DOHH2 (cell line): ENCODE measurements around the gene ZBTB16.

Experiments
- H3F3A ChIP-seq: fragments of 200-600 bp; sonication (generic), shearing (Covaris generic); 2 replicates; pipeline ENCODE4 v1.6.0; 2016; ENCODE audit warnings: antibody characterized with exemption, mild to moderate bottlenecking; ENCODE audit not compliant: control insufficient read depth, insufficient read depth
- H3K27ac ChIP-seq: fragments of 200-600 bp; sonication (generic); 2 replicates; pipeline ENCODE4 v1.5.1; 2014; ENCODE audit warnings: low read depth, mild to moderate bottlenecking, low read length, moderate library complexity
- H3K27me3 ChIP-seq: fragments of 200-600 bp; sonication (generic); 2 replicates; pipeline ENCODE4 v1.6.1; 2014; ENCODE audit warnings: mild to moderate bottlenecking, low read length, mixed read lengths; ENCODE audit not compliant: control insufficient read depth
- H3K36me3 ChIP-seq: fragments of 200-600 bp; sonication (generic); 2 replicates; pipeline ENCODE4 v1.6.1; 2014; ENCODE audit warnings: mild to moderate bottlenecking, low read length, moderate library complexity, mixed read lengths; ENCODE audit not compliant: control insufficient read depth
- H3K4me1 ChIP-seq: fragments of 200-600 bp; sonication (generic); 2 replicates; pipeline ENCODE4 v1.6.1; 2014; ENCODE audit warnings: mild to moderate bottlenecking, low read length, mixed read lengths; ENCODE audit not compliant: control insufficient read depth
- H3K4me2 ChIP-seq: fragments of 200-600 bp; sonication (generic); 2 replicates; pipeline ENCODE4 v1.6.0; 2014; ENCODE audit warnings: mild to moderate bottlenecking, low read length, moderate library complexity
- H3K4me3 ChIP-seq: fragments of 200-600 bp; sonication (generic); 2 replicates; pipeline ENCODE4 v1.5.1; 2014; ENCODE audit warnings: mild to moderate bottlenecking, low read length, mixed read lengths
- H3K79me2 ChIP-seq: fragments of 200-600 bp; sonication (generic); 2 replicates; pipeline ENCODE4 v1.6.1; 2014; ENCODE audit warnings: mild to moderate bottlenecking, low read length, mixed read lengths; ENCODE audit not compliant: control insufficient read depth
- H3K9me2 ChIP-seq: fragments of 200-600 bp; sonication (generic); replicated peaks from 2 replicates; pipeline ENCODE4 v1.6.1; 2014; ENCODE audit warnings: mild to moderate bottlenecking, low read length, mixed read lengths; ENCODE audit not compliant: control insufficient read depth
- H3K9me3 ChIP-seq: fragments of 200-600 bp; sonication (generic); 2 replicates; pipeline ENCODE4 v1.6.1; 2014; ENCODE audit warnings: antibody characterized with exemption, low read length, mixed read lengths; ENCODE audit not compliant: control insufficient read depth, insufficient read depth
- H4K20me1 ChIP-seq: fragments of 200-600 bp; sonication (generic); 2 replicates; pipeline ENCODE4 v1.6.0; 2014; ENCODE audit warnings: low read depth, mild to moderate bottlenecking, antibody characterized with exemption, low read length, moderate library complexity; ENCODE audit not compliant: control insufficient read depth, insufficient read depth
- CTCF ChIP-seq: fragments of 200-600 bp; sonication (generic); IDR thresholded peaks from one replicate; pipeline ENCODE4 v1.5.1; 2014; ENCODE audit warnings: antibody characterized with exemption, mild to moderate bottlenecking, low read depth, low read length; ENCODE audit not compliant: poor library complexity, severe bottlenecking
- EZH2phosphoT487 ChIP-seq: fragments of 200-600 bp; sonication (generic); IDR thresholded peaks from 2 replicates; pipeline ENCODE4 v1.6.1; 2017; ENCODE audit warnings: borderline replicate concordance, mild to moderate bottlenecking, antibody characterized with exemption, low read length, moderate library complexity, mixed read lengths

Gene ZBTB16

DNA sequence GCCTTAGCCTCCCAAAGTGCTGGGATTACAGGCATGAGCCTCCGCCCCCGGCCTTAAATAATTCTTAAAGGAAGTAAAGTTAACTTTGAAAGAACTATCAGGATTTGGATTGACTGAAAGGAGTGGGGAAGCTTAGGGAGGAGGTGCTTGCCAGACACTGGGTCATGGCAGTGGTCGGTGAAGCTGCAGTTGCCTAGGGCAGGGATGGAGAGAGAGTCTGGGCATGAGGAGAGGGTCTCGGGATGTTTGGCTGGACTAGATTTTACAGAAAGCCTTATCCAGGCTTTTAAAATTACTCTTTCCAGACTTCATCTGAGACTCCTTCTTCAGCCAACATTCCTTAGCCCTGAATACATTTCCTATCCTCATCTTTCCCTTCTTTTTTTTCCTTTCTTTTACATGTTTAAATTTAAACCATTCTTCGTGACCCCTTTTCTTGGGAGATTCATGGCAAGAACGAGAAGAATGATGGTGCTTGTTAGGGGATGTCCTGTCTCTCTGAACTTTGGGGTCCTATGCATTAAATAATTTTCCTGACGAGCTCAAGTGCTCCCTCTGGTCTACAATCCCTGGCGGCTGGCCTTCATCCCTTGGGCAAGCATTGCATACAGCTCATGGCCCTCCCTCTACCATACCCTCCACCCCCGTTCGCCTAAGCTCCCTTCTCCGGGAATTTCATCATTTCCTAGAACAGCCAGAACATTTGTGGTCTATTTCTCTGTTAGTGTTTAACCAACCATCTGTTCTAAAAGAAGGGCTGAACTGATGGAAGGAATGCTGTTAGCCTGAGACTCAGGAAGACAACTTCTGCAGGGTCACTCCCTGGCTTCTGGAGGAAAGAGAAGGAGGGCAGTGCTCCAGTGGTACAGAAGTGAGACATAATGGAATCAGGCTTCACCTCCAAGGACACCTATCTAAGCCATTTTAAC lies 236.4 kb downstream of the ZBTB16 start, which contains the start of gene NNMT:
Gene NNMT, plus strand, starts transcription at position 724 of the 929 bp plus-strand sequence. Its CDS starts 158 bp downstream, at position 882.
- Histone ChIP-seq H3K4me3 (no peak within 1 kb of the TSS), H3K4me1 (no peaks in the 10 kb centered on the region), H3K27me3 (peaks cover 4% of the 10 kb centered on the region), H3F3A (no peaks in the 10 kb centered on the region), H3K9me2 (no peaks in the 10 kb centered on the region), H3K9me3 (no peaks in the 10 kb centered on the region), H3K27ac (no peak within 1 kb of the TSS), H3K36me3 (no peaks in the 10 kb centered on the region), H3K4me2 (no peak within 1 kb of the TSS), H4K20me1 (no peaks in the 10 kb centered on the region), H3K79me2 (no peaks in the 10 kb centered on the region)
- TF ChIP-seq CTCF (no peak), EZH2phosphoT487 (no peak)

DNA sequence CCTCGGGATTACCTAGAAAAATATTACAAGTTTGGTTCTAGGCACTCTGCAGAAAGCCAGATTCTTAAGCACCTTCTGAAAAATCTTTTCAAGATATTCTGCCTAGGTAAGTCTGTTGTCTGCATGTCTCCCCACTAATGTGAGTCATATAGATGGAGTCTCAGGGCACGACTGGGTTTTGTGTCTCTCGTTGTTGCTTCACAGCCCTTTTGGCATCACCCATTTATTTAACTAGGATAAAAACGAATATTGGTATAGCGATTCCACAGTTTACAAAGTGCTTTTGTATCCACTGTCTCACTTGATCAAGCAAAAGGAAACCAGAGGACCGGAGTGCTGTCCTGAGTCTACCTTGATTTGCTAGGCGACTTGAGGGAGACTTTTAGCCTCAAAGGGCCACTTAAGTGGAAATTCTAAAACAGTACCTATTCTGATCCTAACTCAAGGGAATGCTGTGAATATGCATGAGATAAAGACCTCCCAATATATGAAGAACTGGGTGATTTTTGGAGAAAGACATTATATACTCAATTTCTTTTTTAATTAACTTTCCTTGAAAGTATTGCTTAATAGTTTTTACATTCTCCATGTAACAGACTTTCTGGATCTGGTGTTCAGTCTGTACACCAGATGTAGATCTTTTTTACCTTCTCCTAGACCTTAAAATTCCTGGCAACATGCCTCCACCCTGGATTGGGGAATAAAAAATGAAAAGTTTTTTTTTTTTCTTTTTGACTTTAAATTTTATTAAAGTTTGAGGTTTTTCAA lies 237.3 kb downstream of the ZBTB16 start:
- Histone ChIP-seq H3F3A (no peaks in the 10 kb centered on the region), H3K27ac (no peak overlapping the region), H3K79me2 (no peaks in the 10 kb centered on the region), H4K20me1 (no peaks in the 10 kb centered on the region), H3K4me1 (no peaks in the 10 kb centered on the region), H3K27me3 (peaks cover 4% of the 10 kb centered on the region), H3K4me2 (no peak overlapping the region), H3K36me3 (no peaks in the 10 kb centered on the region), H3K9me2 (no peaks in the 10 kb centered on the region), H3K9me3 (no peaks in the 10 kb centered on the region), H3K4me3 (no peak overlapping the region)
- TF ChIP-seq EZH2phosphoT487 (no peak), CTCF (no peak)

DNA sequence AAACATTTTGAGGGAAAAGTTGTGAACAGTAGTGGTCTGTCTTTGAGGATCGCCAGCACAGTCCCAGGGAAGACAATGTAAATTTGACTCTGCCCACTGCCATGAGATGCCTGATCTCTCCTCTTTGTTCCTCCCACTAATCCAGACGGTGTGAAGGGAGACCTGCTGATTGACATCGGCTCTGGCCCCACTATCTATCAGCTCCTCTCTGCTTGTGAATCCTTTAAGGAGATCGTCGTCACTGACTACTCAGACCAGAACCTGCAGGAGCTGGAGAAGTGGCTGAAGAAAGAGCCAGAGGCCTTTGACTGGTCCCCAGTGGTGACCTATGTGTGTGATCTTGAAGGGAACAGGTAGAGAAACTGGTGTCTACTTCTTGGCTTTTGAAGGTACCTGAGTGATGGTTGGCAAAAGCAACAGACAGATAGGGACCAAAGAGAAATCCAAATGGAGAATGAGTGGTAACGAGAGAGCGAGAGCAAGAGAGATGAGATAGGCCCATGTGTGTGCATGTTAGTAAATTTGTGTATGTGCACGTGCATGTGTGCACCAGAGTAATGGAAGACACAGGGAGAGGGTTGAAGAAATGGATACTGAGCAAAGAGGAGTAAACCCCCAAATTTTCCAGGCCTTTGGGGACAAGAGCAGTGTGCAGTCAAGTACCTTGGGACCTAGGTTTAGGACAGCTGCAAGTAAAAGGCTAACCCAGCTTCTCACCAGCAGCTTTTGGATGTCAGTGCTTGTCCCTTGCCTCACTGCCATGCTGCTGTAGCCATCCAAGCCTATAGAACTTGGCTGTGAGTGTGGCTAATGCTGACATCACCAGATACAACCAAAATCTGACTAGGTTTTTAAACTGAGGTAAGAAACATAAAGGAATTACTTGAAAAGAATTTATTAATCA lies 238.5 kb downstream of the ZBTB16 start:
- no peak overlapping the region for H3K4me2 ChIP-seq
- H3K4me3 ChIP-seq: no peak overlapping the region
- no peaks in the 10 kb centered on the region for H3F3A ChIP-seq
- no peaks in the 10 kb centered on the region for H3K9me2 ChIP-seq
- no peak overlapping the region for H3K27ac ChIP-seq
- no peaks in the 10 kb centered on the region; the same call in 1 of the 2 replicates for H3K27me3 ChIP-seq
- no peaks in the 10 kb centered on the region for H3K36me3 ChIP-seq
- H3K79me2 ChIP-seq: no peaks in the 10 kb centered on the region
- H4K20me1 ChIP-seq: no peaks in the 10 kb centered on the region
- H3K4me1 ChIP-seq: no peaks in the 10 kb centered on the region
- H3K9me3 ChIP-seq: no peaks in the 10 kb centered on the region
- TF ChIP-seq EZH2phosphoT487: no peak
- no peak for TF ChIP-seq CTCF
